IPS-18c (cell line): ENCODE results near the gene FRMD4A.
"Not testable (repeated sequence)": the region's sequence is repeated elsewhere in the genome, so short reads cannot be mapped to it uniquely, and the experiment has no call there.

Experiments used
- H3K4me3 ChIP-seq: 2 replicates; pipeline ENCODE4 v1.7.0; 2013; ENCODE audit warnings: low read depth, mild to moderate bottlenecking, low read length, moderate library complexity; ENCODE audit not compliant: insufficient read depth
- H3K9me3 ChIP-seq: one replicate; pipeline ENCODE4 v1.6.1; 2013; ENCODE audit warnings: mild to moderate bottlenecking, low read length, moderate library complexity; ENCODE audit not compliant: control insufficient read depth, insufficient read depth

FRMD4A gene

GRCh38 chr10:13957856-13958255 is 372.9 kb downstream of the FRMD4A start:
- Histone ChIP-seq H3K9me3 (peaks cover 2% of the 10 kb centered on the region), H3K4me3 (no peak overlapping the region)

- Histone ChIP-seq H3K9me3 (peaks cover 2% of the 10 kb centered on the region), H3K4me3 (no peak overlapping the region)
Observed at GRCh38 chr10:13956826-13957225, 373.9 kb downstream of the FRMD4A start.

DNA sequence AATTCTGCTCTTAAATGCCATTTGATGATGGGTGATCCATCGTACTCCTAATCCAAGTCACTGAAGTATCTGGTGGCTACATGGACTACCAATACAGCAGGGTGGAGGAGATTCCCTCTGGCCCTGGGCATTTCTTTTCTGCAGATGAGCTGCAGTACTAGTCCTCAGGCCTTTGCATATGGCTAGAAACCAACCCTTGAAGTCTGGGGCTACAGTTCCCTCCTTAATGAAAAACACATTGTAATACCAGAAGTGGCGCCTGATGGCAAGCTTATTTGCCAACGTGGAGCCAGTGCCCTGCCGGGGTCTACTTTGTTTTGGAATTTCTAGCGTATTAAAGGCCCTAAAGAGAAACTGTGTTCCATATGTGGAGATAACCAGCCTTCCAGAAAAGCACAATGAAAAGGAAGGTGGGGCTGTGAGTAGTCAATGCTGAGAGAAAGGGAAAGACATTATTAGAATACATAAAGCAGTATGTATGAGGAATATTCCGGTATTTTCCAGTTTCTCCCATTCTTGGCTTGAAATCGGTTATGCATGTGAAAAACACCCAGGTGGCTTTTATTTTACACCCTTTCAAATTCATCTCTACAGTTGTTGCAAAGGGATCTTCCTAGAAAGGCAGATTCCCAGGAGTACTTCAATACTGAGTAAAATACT is 375.2 kb downstream of the FRMD4A start:
- Histone ChIP-seq H3K9me3 (peaks cover 2% of the 10 kb centered on the region), H3K4me3 (peak overlapping the region; percentile 15; the same call in 1 of the 2 replicates)

- H3K9me3 ChIP-seq, H3K4me3 ChIP-seq: not testable (repeated sequence)
Observed at GRCh38 chr10:13954195-13954594, 376.5 kb downstream of the FRMD4A start.

- Histone ChIP-seq H3K9me3 (no peaks in the 10 kb centered on the region), H3K4me3 (no peak overlapping the region)
Observed at GRCh38 chr10:13953371-13953770, 377.4 kb downstream of the FRMD4A start.

DNA sequence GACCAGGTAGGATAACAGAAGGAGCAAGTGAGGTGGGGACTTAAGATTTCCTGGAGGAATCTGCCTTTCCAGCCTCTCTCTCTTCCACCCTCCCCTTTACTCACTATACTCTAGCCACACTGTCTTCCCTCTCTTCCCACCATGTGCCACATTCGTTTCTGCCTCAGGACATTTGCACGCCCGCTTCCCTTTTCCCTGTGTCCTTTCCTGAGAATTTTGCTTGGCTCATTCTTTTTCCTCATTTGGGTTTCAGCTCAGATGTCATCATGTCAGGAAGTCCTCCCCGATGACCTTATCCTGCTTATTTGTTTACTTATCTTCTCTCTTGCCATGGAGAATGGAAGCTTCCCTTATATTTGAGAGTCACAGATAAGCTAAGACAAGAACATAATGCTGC is 380.2 kb downstream of the FRMD4A start:
- Histone ChIP-seq H3K9me3 (no peaks in the 10 kb centered on the region), H3K4me3 (no peak overlapping the region)

- Histone ChIP-seq H3K4me3 (no peak overlapping the region), H3K9me3 (no peaks in the 10 kb centered on the region)
Observed at GRCh38 chr10:13949844-13950542, 380.7 kb downstream of the FRMD4A start.

DNA sequence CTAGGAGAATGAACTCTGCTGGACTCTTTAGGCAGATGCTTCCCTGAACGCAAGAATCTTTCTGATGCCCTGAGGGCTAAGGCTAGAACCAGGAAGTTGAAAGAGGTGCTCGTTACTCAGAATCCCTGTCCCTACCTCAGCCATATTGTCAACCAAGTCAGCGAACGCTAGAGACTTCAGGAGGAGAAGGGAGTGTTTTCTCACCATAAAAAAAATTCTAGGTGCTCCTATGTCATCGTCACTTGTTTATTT is 384.6 kb downstream of the FRMD4A start:
- Histone ChIP-seq H3K9me3 (no peaks in the 10 kb centered on the region), H3K4me3 (no peak overlapping the region)

DNA sequence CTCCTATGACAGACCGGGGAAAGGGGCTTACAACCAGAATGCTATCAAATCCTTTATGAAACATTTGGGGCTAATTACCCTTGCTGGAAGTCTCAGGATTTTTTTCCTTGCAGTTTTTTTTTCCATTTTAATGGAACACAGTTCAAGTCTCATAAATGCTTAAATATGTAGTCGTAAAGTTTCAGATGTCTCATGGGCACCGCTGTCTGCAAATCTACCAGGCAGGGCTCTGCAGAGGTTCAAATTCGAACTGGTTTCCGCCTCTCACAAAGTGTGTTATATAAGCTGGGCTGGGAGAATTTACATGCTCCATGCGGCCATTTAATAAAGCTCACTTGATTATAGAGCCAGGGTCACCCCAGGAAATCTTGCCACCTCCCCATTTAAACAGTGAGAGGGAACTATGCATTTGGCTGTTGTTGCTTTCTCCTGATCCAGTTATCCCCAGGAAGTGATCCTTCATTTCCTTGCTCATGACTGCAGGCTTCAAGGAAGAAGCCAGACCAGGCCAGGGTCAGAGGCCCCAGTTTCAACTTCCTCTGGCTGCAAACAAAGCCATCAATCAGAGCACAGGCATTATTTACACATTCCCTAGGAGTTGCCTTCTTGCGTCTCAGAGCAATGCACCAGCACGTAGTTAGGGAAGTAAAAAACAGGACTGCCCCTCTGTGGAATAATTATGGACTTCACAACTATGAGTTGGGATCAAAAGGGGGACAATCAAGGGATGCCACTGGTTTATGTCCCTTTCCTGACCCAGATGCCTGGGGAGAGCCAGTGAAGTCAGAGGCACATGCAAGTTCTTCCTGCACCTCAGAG is 385.1 kb downstream of the FRMD4A start:
- Histone ChIP-seq H3K9me3 (no peaks in the 10 kb centered on the region), H3K4me3 (no peak overlapping the region)

GRCh38 chr10:13944823-13945222 is 385.9 kb downstream of the FRMD4A start:
- Histone ChIP-seq H3K9me3 (no peaks in the 10 kb centered on the region), H3K4me3 (no peak overlapping the region)

DNA sequence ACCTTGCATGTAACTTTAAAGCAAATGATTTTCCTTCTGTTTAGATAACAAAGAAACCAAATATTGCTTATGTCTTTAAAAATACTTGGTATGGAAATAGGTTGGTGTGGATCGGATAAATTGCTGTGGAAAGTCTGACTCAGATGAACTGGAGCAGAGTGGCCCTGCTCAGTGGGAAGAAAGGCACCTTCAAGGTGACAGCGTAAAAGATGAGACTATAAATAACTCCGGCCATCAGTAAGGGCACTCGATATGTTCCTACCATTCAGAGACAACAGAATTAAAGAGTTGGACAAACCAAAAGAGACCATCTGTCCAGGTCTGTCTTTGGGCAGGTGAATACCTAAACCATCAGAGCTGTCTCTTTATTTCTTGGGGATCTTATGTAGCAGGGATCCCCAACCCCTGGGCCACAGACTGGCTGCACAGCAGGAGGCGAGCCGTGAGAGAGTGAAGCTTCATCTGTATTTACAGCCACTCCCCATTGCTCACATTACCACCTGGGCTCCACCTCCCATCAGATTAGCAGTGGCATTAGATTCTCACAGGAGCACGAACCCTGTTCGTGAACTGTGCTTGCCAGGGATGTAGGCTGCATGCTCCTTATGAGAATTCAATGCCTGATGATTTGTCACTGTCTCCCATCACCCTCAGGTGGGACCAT is 386.9 kb downstream of the FRMD4A start:
- H3K4me3 ChIP-seq, result no peak overlapping the region
- no peaks in the 10 kb centered on the region for H3K9me3 ChIP-seq

- Histone ChIP-seq H3K9me3 (no peaks in the 10 kb centered on the region), H3K4me3 (no peak overlapping the region)
Observed at GRCh38 chr10:13942035-13942434, 388.7 kb downstream of the FRMD4A start.

DNA sequence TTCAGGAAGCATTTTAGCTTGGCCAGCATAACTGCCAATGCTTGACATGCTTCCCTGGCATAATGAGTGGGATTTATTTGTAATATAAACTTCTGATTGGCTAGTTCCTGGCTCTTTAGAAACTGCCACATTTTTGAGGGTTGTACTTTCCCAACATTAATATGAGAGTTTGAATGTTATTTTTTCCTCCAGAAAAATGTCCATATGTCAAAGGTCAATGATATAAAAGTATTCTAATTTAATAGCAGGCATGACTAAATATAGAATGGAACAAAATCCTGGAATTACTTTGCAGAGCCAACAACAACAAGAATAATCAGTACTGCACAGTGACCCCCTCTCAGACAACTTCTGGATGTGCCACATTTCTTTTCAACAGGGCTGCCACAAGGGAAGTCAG is 391.3 kb downstream of the FRMD4A start:
- H3K4me3 ChIP-seq, result no peak overlapping the region
- H3K9me3 ChIP-seq, result no peaks in the 10 kb centered on the region

DNA sequence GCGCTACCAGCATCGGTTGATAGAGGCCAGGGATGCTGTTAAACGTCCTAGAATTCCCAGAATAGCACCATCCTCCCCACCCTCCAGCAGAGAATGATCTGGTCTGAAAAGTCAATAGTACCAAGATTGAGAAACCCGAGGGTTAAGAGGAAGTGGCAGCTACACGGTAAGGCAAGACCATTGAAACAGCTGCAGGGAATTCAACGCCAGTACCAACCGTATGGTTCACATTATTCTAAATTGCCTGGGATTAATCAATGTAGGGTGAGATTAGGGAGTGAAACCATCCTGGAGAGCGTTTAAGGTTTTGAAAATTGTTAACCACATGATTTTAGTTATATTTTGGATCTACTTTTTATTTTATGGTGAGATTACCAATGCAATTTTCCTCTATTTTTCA is 391.8 kb downstream of the FRMD4A start:
- H3K9me3 ChIP-seq, result no peaks in the 10 kb centered on the region
- H3K4me3 ChIP-seq, result no peak overlapping the region

- Histone ChIP-seq H3K9me3 (peaks cover 2% of the 10 kb centered on the region), H3K4me3 (no peak overlapping the region)
Observed at GRCh38 chr10:13936826-13937225, 393.9 kb downstream of the FRMD4A start.

DNA sequence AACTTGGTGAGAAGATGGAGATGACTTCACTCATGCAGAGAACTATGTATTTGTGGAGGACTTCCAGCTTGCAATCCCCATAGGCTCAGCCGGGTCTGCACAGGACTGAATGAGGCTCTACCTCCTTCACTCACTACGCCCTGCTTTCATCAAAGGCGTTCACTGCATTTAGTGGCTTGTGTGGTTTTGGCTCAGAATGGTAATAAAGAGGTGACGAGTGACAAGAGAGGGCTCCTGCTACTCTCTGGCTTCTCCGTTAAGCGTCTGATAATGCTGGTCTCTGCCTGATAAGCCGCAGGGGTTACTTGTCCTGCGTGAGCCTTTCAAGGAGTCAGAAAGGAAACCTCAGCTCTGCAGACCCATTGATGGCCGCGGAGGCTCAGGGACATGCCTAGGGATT is 400.6 kb downstream of the FRMD4A start:
- Histone ChIP-seq H3K4me3 (no peak overlapping the region), H3K9me3 (peaks cover 2% of the 10 kb centered on the region)

DNA sequence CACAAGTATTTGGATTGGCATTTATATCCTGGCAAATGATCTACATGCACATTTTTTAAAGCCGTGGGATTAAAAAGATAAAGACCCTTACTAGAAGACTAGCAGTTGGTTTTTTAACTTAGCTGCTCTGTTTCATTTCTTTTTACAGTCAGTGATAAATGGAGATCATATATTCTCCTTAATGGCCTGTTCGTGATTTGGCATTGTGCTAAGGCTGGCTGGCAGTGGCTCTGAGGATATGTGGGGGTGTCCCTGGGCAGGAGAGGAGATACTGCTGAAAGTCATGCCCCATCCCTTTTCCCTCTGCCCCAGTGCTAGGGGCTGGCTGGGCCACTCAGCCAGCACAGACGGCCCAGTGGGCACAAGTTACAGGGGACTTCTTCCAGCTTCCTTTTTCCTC is 402.3 kb downstream of the FRMD4A start:
- Histone ChIP-seq H3K9me3 (peaks cover 2% of the 10 kb centered on the region), H3K4me3 (no peak overlapping the region)
